Frontal cortex (tissue), 4 donors: ENCODE data around the gene NRXN2. TPM values are rescaled to one million over a fixed set of nuclear protein-coding genes. Genes with fewer than 3 reads are reported as not detected.
A peak's percentile ranks its signal among the peaks of the same experiment; 100 is the strongest.

Experiments used
- DNase-seq, 2 donors: peaks; one replicate each; pipeline ENCODE4 v3.0.0; 2012; ENCODE audit warnings: low spot score in 2 of 2
- FAIRE-seq: peaks from 2 replicates; lab custom pipeline; 2012; peaks lifted over from hg19 to GRCh38; lab: Jason Lieb, UNC
- total RNA-seq: library from RNA; depleted of rRNA; stranded (reverse); fragments of >200 nt; gene quantifications from one replicate; pipeline ENCODE4 v1.2.3, GENCODE V29; 2014
- donor health status: control.
- donor health status: control.
- donor health status: control.

The NRXN2 gene
- 204 TPM for total RNA-seq

DNA sequence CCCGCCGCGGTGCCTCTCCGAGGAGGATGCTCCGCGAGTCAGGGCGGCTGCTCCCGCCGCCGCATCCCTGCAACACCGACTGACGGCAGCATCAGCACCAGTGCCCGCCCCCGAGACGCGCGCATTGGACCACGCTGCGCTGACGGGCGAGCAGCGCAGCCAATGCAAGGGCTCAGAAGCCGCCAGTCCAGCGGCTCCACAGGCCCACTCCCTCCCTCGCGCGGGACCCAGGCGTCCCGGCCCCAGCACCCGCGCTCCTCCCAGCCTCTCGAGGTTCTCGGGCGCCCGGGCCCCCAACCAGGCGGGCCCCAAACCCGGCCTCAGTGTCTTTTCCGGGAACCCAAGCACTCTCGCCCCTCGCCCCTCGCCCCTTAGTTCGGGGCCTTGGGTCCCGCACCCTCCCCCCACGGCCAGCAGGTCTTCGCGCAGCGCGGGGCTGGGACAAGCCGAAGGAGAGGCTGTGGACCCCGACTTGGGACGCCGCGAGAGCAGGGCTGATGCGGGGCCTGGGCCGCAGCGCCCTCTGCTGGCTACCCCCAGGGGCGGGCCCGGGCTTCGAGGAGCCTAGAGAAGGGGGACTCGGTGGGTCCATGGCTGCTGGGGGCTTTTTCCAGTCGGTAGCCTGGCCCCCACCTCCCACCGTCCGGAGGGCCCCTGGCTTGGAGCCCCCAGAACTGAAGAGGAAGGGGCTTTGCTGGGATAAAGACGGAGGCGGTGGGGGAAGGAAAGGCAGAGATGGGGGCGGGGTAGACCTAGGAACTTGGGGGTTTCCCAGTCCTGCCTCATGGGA is at the start of gene NRXN2:
Gene NRXN2 (minus strand): TSS at position 81 of the 790 bp plus-strand sequence. CDS start 9,498 bp downstream, outside the sequence.
- DNase-seq = peak; percentile 99
- FAIRE-seq = no peak

DNA sequence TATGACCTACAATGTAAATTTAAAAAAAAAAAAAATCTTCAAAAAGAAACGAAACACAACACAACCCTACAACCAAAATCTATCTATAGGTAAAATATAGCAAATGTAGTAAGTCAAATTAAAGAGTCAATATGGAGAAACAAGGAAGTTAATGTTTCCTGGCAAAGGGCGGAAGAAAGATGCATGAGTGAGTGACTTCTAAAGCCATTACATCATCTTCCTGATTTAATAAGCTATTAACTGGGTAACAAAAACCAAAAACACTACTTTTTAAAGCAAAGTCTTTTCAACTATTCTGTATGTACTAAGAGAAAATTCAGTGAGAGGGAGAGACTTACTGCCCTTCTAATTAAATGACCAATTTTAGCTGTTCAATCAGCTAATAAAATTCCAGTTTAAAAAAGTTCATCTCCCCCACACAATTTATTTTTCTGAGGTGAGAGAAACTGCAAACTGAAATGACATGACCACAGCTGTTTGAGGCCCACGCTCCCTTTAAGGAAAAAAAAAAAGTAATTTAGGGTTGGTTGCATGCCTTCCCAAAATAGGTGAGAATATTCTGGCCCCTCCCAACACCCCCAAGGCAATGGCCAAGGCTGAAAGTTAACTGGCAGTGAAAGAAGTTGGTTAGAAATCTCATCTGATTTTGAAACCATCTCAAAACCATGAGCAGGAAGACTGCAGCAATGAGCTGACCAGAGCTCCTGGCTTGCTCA is 49.5 kb upstream of the NRXN2 start:
- DNase-seq (no peak), FAIRE-seq (no peak)

DNA sequence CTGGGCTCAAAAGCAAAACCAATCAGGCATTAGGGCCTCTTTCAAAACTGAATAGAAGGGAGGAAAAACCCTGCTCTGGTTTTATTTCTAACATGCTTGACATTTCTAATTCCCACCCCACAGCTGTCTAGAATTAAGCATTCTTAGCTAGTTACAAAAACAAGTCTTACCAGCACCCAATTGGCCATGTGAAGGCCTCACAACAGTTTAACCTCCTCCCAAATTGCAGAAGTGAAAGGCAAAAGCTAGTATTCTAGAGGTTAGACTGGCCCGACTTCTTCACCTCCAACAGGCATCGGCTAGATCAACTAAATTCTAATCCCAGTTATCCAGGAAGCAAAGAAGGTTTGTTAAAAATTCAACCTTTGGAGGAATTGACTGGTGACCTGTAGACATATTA is 48.9 kb upstream of the NRXN2 start:
- DNase-seq = no peak
- FAIRE-seq = no peak

DNA sequence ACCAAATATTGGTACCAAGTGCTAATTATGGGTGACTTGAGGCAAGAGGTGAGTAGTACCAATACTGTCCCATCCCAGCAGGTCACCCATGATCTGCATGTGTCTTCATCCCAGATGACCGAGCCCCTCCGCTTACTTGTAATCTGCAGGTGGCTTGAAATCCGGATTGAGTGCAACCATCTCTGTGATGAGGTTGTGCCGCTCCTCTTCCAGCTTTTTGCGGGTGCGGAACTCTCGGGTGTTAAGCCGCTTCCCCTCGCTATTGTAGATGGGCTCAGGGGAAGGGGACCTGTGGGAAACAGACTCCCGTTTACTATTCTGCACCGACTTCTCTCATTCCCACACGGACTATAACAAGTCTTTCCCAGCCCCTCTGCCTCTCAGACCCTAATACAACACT is 47.1 kb upstream of the NRXN2 start:
- no peak for FAIRE-seq
- no peak for DNase-seq

DNA sequence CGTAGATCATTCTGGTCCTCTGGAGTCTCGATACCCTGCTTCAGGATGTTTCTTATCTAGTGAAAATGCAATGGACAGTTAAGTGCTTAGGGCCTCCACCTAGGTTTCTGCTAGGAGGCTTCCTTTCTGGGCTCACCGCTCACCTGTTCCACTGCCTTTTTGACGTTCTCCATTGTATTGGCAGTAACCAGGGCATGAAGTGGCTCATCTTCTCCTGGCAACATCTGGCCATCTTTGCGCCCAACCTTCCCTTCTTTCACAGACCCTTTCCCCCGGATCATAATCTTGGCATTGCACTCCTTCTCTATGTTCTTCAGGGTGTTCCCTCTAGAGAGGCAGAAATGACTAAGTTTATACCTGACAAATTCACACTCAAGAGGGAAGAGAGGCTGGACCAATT is 46.3 kb upstream of the NRXN2 start:
- no peak for DNase-seq
- no peak for FAIRE-seq

DNA sequence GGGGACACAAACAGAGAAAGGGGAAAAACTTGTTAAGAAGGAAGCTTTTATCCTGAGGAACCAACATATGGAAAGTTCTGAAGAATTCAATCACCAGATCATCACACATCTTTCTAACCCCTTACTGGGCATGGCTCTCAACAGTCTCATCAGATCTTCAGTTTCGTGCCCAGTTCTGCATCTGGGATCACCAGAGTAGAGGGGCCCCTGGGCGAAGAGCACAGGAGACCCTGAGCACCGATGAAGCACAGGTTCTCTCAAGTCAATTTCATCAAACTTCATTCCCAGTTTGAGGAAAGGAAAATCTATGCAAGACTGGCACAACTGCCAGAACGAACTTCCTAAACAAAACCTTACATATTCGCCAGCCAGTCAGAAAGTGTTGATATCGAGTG is 45.3 kb upstream of the NRXN2 start:
- DNase-seq = no peak
- no peak for FAIRE-seq

DNA sequence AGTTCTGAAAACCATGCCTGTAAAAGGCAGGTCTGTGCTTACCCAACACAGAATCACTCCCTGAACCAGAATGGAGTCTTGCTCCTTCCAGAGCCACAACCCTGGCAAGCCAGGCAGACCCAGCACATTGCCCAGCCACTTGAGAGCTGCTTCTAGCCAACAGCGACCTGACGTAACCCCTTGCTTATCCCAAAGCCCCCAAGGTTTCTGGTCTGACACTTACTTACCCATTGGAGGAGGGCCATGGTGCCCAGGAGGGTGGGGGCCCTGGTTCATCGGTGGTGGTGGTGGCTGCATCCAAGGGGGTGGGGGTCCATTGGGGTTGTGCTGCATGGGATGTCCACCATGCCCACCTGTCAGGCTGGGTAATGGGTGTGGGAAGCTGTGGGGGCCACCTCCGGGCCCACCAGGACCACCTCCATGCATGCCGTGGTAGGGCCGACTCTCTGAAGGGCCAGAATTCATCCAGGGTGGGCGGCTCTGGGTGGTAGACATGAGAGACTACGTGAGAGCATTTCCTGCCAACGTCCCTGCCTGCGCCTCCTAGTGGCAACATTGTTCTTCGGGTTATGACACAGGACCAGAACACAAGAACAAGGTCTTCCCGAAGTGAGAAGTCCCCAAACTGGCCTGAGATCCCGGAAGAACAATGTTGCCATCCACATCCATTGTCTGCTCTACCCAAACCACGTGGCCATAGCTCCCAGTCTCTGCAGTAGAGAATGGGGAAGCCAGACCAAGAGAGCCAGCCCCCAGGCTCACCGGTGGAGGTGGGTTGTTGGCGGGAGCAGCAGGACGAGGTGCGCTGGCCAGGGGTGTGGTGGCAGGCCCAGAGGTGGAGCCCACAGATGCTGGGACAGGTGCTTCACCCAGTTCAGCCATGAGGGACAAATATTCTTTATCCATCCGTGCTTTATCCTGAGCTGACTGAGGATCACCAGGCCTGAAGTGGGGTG is 44.6 kb upstream of the NRXN2 start:
- no peak for FAIRE-seq

DNA sequence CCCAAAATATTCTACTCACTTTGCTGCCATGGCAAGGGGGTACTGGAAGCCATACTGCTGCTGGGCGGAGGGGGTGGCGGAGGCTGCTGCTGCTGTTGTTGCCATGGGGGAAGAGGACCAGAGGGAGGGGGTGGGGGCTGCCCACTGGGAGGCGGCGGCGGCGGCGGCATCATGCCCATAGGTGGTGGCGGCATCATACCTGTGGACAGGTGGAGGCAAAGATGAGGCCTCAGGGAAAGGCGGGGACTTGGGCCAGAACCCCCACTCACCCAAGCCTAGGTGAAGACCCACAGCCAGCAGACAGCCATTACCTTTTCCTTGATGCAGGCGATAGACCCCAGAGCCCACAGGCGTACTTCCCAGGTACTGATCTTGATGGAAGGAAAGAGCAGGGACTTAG is 43.9 kb upstream of the NRXN2 start:
- no peak for DNase-seq

More for the DNA sequence above, 44.6 kb upstream of the NRXN2 start:
- DNase-seq = no peak

DNA sequence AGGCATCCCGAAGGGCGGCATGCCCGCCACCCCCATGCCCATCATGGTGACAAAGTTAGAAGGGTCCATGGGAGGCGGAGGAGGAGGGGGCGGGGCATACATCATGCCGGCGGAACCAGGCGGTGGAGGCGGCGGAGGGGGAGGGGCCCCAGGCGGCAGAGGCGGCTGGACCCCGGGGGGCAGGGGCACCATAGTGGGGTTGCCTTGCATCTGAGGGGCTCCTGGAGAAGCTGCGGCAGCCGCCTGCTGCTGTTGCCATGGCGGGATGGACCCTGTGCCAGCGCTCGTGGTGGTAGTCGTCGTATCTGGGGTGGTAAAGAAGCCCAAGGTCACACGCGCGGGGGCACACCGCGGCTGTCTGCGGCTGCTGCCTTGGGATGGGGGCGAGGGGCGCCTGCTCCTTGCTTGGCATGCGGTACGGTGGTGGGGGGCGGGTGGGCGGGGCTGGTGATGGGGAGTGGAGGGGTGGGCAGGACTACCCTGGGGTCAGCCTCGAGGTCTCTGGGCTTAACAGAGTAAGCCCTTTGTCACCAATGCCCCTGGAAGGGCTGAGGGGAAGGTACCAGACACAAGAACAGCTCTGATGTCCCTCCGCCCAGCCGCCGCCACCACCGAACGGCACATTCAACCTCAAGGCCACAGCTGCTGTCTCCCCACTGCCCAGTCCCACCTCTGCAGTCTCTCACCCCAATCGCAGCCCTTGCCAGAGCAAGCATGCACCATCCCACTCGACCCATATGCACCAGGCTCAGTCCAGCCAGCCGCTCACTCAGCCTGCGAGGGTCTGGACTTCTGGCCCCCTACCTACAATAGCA is 43.1 kb upstream of the NRXN2 start:
- FAIRE-seq (no peak), DNase-seq (no peak)

More for the DNA sequence above, 43.9 kb upstream of the NRXN2 start:
- FAIRE-seq = no peak

DNA sequence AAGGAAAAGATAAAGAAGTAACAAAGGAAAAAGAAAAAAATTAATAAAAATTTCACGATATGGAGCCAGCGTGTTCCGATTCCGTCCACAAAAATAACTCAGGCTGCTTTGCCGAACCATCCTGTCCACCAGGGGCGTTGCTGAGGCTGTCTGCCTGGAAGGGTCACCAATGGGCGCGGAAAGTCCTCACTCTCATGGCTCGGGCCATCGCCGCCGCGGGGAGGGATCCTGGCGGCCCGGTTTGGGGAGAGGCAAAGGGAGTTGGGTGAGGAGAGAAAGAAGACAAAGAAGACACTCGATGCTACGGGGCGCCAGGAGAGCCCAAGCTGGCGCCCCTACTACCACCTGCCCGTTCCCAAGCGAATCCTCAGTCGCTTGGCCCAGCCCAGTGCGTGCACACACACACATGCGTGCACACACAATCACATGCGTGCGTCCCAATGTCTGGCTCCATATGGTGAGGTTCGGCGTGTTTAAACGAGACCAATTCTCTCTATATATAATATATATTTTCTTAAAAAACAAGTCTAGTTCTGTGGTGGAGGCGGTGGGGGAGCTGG is 42.4 kb upstream of the NRXN2 start:
- DNase-seq = no peak
- FAIRE-seq = no peak

DNA sequence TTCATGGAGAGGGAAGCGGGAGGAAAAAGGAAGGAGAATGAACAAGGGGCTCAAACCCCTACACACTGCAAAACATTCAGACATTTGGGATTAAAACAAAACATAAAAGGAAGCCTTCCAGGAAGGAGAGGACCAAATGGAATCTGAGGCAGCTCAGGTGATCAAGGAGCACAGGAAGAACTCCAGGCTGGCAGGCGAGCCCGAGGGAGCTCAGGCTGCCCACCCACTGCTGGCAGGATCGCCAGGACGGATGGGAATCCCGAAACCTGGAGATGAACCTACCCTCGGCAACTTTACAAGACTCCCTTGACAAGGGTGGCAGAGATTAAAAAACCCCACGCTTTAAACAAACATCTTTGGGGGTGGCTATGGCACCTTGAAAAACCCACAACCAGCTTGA is 41.8 kb upstream of the NRXN2 start:
- FAIRE-seq (no peak), DNase-seq (no peak)

DNA sequence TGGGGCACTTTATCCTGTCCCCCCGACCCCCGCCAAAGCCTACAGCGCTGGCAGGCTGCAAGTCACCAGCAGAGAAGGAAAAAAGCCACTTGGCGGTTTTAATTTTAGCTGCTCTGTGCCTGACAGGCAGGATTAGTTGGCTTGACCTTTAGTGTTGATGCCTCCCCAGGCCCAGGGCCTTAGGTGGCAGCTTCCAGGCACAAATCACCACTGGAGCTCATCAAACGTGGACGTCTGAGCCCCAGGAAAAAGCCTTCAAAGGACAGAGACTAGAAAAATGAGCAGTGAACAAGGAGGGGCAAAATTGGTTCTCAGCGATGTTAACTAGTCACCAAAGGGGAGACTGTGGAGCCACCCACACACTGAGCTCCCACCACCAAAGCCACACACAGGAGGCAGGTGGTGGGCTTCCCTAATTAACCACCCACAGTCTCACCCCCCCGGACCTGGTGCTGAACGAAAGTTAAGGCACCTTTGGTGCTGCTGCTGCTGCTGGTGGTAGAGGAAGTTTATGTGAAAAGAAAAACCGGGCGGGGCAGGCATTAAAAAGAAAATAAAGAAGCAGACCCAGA is 41.1 kb upstream of the NRXN2 start:
- DNase-seq = no peak
- FAIRE-seq = no peak

DNA sequence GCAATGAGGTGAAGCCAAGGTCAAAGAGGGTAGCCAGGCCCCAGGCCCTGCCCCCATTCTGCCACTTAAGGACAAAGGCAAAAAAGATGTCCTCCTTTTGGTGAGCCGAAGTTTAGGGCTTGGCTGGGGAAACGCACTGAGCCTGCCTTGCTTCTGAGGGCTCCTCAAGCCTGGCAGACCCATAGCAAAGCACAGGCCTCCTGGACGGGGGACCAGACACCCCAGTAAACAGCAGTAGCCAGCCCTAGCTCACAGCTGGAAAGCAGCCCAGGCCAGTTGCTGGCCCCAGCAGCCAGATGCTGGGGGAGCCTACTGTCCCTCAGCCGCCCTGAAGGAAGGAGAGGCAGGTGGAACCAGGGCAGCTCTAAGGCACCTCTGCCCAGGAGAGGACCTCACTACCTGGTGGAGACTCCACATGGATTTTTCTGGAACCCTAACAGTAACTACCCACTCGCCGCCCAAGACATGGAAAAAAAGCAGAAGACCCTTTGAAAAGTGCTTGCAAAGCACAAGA is 40.6 kb upstream of the NRXN2 start:
- no peak for DNase-seq
- no peak for FAIRE-seq

DNA sequence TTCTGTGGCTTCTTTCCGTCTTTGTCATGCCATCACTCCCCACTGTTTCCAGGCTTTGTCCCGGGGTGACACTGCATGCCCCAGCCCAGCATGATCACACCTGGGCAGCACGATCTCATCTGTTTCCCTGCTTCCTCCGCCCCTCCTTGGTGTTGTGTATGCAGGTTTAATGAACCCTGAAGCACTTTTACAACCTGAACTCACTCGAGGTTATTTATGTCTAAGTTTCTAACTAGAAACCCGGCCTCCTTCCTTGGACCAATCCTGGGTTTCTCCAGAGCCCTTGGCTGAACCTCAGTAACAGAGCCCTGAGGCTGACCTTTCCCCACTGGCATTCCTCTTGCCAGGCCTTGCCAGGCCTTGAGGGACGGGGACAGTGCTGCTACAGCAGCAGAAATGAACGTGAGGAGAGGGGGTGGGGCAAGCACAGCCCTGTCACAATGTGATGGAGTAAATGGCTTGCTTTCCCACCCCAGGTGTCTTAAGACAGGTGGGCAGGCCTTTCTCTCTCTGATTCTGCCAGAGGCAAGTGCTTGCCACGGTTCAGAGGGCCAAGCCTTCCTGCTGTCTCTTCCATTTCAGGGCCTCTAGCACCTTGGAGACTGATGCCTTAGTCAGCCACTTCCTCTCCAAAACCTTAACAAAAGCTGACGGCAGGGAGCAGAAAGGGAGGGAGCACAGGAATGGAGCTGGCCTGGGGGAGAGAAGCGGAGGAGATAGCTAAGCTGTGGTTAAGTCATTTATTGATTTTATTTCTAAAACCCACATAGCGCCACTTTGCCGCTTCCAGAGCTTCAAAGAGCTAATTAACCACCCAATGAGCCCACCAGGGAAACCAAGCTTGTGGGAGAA is 39.9 kb upstream of the NRXN2 start:
- FAIRE-seq (no peak), DNase-seq (no peak)

DNA sequence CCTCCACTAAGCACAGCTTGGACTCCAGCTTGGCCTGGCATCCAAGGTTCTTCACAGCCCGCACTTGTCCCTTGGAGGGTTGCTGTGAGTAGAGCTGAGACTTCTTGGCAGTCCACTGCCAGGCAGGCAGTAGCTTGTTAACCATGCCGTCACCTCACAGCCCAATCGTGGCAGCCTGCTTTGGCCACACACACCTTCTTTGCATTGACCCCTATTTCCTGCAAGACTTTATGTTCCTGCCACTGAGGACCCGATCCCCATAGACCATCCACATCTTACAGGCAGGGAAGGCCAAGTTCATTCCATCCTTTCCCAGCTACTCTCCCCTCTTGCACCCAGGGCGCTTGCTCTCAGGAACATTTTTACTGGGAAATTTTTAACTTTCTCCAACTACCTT is 39.3 kb upstream of the NRXN2 start:
- DNase-seq = no peak
- no peak for FAIRE-seq

DNA sequence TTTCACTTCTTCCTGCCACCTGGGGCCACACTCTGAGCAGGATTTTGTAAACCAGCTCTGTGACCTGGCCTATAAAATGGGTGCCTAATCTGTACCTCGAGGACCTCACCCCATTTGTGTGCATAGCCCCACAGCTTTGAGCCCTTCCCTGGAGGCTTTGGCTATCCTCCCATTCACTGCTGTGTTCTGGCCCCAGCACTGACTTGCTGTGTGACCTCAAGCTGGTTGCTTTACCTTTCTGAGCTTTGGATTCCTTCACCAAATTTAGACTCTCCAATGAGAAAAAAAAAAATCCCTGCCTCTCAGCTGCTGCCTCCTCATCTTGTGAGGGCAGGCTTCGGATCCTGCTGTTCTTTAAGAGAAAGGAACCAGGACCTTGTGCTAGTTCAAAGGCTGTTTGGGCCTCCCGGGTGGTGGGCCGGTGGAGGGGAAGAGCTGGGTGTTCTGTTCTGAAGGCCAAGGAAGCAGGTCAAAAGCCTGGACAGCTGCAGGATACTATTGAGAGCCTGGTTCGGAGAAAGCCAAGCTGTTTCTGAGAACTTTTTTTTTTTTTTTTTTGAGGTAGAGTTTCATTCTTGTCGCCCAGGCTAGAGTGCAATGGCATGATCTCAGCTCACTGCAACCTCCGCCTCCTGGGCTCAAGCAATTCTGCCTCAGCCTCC is 37.9 kb upstream of the NRXN2 start:
- DNase-seq (no peak), FAIRE-seq (no peak)
